SKM-1 (cell line): ENCODE measurements around the gene CIAO3.
A peak's percentile ranks its signal among the peaks of the same experiment; 100 is the strongest.

ENCODE experiments used
- DNase-seq: peaks from one replicate; lab custom pipeline; 2025; ENCODE audit not compliant: unreplicated experiment; lab: John Stamatoyannopoulos, UW

The CIAO3 gene

DNA sequence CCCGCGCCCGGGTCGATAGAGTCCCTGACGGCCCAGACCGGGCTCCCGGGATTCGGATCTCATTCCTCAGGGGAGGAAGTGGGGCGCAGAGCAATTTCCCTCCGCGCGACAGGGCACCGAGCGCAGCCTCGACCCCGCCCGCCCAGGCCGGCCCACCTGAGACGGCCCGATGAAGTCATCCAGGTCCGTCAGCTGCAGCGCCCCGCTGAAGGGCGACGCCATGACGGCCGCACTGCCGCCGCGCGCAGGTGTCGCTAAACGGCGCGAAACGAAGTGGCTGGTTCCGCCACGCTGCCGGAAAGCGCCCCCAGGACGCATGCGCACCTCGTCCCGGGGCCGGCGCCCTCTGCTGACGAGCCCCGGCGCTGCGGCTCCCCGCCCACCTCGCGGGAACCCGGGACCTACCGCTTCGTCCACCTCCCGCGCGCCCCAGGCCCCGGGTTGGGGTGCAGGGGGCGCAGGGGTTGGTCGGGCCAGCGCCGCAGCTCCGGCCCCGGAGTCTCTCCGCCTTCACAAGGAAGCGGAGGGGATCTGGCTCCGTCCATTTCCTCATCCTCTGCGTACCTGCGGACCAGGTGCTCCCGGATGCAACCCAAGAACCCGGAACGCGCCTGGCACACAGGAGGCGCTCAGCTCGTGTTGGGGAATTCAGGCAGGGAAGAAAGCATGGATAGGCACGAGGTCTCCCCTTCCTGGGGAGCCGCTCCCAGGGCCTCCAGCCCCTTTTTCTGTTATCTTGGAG, at the start of gene CIAO3:
CIAO3 (minus strand) TSS at position 234 of the 742 bp plus-strand sequence; CDS start at position 222, 12 bp downstream.
- DNase-seq: peak; percentile 44

DNA sequence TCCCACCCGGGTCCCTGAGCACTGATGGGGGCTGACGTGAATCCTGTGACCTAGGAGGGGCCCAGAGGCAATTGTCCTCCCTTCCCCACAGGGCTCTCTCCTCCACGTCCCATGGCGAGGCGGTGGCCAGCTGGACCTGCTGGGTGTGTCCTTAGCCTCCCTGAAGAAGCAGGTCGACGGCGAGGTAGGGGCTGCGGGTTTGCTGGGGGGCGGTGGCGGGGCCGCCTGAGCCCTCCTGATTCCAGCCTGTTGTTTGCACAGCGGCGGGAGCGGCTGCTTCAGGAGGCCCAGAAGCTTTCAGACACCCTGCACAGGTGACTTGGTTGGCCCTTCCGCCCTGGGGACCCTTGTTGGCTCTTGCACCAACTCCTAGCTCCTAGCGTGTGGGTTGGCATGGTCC, 49.3 kb upstream of the CIAO3 start:
- no peak for DNase-seq

DNA sequence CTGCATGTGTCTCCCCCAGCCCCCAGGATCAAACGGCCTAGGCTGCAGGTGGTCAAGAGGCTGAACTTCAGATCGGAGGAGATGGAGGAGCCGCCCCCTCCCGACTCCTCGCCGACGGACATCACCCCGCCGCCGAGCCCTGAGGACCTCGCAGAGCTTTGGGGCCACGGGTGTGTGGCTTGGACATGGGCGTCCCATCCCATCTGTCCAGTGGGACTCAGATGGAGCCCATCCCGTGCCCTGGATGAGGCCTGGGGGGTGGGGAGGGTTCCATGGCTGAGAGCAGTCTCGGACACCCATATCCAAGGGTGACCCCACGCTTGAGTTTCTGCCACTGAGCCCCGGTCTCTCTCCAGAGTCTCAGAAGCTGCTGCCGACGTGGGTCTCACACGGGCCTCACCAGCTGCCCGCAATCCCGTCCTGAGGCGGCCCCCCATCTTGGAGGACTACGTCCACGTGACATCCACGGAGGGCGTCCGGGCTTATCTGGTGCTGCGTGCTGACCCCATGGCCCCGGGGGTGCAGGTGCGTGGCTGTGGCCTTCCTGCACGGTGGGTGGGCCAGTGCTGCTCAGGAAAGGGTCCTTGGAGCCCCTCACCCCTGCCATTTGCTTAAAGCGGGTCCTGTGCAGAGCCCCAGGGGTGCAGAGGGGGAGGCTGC, 48.5 kb upstream of the CIAO3 start:
- no peak for DNase-seq

DNA sequence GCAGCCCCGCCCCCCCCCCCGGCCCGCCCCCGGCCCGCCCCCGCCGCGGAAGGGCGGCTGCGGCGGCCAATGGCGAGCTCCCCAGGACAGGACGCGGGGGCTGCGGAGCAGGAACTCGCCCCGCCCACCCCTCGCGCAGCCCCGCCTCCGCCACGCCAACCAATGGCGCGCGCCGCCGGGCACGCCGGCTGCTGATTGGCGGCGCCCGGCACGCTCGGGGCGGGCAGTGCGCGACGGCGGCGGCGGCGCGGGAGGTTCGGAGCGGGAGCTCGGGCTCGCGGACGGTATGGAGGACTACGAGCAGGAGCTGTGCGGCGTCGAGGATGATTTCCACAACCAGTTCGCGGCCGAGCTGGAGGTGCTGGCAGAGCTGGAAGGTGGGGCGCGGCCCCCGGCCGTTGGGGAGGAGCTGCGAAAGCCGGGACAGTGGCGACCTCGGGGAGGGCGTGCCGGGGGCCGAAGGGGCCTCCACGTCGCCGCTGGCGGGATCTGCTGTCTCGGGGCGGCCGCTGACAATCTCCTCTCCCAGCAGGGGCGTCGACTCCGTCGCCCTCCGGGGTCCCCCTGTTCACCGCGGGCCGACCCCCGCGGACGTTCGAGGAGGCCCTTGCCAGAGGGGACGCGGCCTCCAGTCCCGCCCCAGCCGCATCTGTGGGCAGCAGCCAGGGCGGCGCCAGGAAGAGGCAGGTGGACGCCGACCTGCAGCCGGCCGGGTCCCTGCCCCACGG, 47.8 kb upstream of the CIAO3 start, which contains the start of gene CHTF18:
CHTF18 (plus strand) TSS at position 222 of the 728 bp plus-strand sequence; CDS start at position 287, 65 bp downstream.
- DNase-seq: peak; percentile 78

DNA sequence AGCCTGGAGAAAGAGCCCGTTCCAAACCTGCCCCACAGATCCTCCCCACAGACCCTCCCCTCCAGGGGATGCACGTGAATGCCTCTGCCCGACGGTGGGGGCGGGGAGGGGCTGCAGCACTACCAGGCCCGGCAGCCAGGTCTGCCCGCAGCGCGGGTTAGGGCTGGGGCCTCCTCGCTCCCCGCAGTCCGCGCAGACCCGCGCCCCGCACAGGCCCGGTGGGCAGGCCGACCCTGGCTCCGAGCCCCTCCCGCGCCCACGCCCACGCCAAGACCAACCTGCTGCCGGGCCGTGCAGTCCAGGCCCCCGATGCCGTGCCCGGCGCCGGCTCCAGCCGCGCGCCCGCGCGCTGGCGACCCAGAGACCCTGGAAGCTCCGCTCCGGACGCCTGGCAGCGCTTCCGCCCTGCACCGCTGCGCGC, 47.2 kb upstream of the CIAO3 start, which contains the start of gene RPUSD1:
RPUSD1 (minus strand) TSS at position 404 of the 421 bp plus-strand sequence. CDS start 644 bp downstream, outside the sequence.
- no peak for DNase-seq

DNA sequence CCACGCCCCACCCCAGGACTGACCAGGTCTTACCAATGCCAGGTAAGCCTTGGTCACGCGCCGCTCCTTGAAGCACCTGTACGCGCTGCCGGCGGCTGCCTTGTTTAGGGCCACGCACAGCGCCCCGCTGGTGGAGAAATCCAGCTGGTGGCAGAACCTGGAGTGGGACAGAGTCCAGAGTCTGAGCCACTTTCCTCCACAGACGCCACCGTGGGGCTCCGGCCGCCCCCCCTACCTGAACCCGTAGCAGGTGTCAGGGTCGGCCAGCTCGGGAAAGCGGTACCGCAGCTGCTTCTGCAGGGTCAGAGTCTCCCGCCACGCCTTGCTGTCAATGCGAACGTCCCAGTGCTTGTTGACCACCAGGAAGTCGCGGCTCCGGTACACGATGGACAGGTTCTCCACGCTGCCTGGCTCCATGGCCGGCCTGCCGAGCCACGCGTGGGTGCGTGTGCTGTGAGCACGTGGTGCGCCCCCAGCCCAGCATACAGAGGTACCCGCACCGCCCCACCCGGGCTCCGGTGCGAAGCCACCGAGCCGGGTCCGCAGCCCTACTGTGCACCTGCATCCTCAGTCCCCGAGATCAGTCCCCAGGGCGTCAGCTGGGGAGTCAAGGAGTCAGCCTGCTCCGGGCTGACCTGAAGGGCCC, 46.6 kb upstream of the CIAO3 start:
- no peak for DNase-seq

DNA sequence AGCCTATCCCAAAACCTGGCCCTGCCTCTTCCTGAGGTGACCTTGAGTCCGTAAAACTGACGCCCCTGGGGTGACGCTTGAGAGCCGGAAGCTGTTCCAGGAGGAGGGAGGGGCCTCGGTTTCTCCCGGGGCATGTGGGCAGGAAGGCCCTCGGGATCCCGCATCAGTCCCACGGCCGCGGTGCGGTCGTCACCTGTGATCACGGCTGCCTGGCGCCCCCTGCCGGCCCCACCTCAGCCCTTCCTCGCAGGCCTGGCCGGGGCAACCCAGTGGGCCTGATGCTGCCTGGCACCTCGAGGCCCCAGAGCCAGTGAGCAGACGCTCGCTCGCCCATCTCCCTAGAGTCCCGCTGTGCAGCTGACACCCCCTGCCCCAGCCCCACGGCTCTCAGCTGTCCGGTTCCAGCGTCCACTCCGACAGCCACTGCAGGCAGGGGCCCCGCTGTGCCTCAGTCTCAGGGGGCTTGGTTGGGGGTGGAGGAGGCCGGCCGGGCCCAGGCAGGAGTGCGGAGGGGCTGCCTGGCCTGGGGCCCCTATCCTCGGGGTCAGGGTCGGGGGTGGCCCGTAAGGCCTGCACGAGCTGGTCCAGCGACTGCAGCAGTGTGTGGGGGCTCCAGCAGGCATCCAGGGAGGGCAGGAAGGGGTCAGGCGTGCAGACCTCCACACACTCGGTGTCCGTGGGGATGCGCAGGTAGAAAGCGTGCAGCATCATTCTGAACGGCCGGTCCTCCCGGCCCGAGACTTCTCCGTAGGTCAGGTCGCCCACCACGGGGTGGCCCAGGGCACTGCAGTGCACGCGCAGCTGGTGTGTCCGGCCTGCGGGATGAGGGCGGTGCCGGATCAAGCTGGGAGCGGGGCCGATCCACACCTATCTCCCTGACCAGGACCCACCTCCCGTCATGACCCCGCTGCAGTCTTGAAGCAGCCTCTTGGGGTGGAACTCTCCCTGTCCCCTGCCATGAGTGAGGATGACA, 45.1 kb upstream of the CIAO3 start:
- peak; percentile 29 for DNase-seq

DNA sequence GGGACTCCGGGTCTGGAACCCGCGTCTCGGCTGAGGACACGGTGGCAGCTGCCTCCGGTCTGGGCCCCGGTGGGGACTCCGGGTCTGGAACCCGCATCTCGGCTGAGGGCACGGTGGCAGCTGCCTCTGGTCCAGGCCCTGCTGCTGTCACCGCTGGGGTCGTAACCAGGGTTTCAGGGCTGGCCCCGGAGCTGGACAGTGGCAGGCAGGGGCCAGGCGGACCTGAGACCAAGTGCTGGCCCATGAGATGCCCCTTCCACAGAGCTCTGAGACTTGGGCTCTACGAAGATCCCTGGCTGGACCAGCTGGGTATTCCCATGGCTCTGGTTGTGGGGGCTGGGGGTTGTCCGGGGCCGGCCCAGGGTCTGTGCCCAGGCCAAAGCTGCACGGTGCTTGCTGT, 43.6 kb upstream of the CIAO3 start:
- no peak for DNase-seq

DNA sequence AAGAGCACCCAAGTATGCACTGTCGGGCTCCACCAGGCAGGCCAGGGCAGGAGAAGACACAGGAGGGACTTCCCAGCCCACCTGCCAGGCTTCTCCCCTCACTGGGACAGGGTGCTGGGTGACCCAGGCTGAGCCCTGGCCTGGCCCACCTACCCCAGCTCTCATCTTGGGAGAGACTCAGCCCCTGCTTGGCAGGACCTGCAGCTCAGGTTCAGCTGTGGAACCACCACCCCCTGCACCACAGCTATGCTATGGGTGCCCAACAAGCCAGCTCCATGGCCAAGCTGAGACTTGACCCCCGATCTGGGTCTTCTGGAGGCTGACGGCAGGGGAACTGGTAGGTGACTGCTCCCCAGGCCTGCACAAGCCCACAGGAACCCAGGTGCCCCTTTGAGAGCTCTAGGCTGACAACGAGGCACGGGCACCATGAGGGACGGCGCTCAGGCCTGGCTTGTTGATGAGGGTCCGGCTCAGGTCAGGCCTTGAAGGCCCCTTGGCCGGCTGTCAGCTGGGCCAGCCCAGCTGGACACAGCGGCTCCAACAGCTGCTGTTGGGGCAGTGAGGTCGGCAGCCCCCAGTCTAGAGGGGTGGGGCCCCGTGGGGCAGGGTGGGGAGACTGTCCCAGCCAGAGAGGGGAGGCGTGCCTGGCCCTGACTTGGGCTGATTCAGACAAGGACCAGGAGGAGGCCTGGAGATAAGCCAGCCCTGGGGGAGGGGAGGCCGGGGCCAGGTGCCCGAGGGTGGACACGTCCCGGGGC, 42.8 kb upstream of the CIAO3 start:
- DNase-seq: no peak

DNA sequence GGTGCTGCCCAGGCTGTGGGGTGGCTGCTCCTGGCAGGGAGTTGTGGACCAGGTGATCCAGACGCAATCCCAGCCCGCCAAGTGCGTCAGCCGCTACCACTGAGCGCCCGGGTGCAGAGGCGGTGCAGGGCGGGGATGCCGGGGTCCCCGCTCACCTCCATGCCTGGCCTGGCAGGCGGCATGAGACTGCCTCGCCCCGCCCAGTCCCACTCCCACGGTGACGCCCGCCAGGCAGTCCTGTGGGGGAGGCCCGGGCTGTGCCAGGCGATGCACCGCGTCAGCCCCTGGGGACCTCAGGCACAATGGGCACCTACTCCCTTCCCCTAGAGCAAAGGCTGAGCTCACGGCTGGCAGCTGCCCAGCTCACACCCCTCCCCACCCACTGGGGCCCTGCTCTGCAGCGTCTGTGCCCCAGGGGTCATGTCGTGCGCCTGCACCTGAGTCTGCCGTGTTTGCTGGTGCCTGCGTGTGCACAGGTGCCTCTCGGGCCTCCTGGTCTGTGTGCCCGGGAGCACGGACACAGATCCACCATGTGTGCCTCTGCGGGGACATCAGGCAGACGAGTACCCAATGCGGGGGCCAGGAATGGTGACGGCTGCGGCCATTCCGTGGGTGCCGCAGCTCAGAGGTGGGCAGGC, 42.1 kb upstream of the CIAO3 start:
- no peak for DNase-seq

DNA sequence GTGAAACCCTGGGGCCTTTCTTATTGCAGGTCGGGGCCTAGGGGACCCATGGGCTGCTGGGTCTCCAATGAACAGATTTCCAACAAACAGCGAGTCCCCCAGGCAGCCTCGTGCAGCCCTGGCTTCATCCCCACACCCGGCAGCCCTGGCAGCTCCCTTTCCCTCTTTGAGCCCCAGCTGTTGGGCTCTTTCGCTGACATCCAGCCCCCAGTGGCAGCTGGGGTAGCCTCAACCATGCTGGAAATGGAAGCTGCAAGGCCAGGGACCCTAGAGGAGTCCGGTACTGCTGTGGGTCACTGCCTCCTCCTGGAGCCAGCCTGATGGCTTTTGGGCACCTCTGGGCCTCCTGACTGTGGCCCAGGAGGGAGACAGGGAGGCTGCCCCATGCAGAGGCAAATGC, 41.5 kb upstream of the CIAO3 start:
- DNase-seq: no peak

DNA sequence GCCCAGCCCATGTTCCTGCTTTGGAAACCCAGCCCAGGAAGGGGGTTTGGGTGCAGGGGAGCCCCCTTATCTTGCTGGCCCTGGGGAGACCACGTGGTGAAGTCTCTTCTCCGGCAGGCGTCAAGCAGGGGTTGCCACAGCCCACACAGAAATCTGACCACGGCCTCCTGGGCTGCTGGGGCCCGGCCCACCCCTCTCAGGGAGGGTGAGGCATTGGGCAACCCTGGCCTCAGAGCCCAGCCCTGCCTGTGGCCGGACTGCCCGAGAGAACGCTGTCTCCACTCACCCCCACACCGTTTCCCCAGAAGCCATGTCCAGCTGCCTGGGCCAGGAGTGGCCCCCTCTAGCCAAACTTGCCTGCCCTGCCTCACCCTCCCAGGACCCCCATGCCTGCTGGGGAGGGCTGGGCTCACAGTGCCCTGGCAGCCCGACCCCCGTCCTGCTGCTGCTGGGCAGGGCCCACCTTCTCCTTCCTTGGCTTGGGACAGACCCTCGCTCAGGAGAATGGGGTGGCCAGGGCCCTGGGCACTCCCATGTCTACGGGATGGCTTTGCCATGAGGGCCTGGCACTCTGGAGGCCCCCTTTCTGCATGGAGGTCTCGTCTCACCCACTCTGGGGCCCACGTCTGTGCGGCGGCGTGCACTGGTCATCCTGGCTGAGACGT, 40.7 kb upstream of the CIAO3 start:
- no peak for DNase-seq

DNA sequence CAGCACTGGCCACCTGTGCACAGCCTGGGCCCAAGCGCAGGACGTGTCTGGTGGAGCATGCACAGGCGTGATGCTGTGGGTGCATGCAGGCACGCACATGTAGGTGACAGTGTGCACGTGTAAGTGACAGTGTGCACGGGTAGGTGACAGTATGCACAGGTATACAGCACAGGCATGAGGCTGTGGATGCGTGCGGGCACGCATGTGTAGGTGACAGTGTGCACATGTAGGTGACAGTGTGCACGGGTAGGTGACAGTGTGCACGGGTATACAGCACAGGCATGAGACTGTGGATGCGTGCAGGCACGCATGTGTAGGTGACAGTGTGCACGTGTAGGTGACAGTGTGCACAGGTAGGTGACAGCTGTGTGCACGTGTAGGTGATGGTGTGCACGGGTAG, 39.5 kb upstream of the CIAO3 start:
- DNase-seq: no peak

DNA sequence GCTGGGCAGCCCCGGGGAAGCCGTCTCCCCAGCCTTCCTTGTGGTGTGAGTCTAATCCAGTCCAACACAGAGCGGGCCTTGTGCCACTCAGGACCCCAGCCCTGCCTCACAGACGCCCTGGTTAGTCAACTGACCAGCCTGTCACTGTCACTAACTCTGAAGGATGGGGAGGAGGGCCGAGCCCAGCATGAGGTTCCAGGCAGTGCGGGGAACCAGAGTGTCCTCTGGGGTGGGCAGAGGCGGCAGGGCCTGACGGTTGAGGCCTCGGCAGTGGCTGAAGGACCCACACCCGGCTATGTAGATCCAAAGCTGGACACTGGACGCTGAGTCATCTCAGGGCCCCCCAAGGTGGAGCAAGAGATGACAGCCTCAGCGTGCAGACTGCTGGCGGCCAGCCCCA, 38.8 kb upstream of the CIAO3 start:
- no peak for DNase-seq

DNA sequence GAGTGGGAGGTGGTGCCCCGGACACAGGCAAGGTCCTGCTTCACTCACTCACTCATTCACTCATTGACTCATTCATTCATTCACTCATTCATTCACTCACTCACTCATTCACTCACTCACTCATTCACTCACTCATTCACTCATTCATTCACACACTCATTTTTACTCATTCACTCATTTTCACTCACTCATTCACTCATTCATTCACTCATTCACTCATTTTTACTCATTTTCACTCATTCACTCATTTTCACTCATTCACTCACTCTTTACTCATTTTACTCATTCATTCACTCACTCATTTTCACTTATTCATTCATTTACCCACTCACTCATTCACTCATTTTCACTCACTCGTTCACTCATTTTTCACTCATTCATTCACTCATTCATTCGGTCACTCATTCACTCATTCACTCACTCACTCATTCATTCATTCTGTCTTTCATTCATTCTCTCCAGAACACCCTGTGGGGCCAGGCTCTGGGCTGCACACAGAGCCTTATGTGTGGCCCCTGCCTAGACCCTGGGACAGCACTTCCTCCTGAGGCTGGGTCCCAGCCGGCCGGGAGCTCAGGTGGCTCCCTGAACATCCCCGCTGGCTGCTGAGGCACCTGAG, 38.2 kb upstream of the CIAO3 start:
- DNase-seq: no peak

DNA sequence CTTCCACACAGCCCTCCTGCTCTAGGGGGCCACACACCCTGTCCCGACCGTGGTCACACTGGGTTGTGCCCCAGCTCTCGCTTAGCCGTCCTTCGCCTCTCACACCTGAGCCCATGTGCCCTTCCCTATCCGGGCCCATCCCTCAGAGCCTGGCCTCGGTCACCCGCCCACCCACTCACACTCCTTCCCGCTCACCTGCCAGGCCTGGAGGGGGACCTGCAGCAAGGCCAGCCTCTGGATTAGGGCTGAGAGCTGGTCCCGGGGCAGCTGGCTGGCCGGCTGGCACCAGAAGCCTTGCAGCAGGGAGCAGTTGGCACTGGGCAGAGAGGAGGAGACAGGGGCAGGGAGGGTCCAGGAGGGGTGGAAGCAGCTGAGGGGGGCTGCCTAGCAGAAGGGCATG, 37.6 kb upstream of the CIAO3 start:
- DNase-seq: no peak

DNA sequence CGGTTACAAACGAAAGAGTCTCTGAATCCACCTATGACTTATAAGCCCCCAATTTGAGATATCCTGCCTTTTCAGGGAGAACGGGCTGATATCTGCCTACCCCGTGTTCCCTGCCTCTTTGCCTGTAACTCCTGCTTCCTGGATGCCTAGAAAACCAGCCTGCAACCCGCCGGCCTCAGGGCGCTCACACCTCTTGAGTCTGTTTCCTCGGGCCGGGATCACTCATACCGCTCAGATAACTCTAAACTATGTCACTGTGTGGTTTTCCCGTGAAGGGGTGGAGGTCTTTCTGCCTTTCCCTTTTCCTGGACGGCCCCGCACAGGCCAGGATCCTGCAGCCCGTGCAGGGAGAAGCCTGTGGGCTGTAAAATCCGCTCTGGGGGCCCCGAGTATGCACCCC, 37.0 kb upstream of the CIAO3 start:
- no peak for DNase-seq

DNA sequence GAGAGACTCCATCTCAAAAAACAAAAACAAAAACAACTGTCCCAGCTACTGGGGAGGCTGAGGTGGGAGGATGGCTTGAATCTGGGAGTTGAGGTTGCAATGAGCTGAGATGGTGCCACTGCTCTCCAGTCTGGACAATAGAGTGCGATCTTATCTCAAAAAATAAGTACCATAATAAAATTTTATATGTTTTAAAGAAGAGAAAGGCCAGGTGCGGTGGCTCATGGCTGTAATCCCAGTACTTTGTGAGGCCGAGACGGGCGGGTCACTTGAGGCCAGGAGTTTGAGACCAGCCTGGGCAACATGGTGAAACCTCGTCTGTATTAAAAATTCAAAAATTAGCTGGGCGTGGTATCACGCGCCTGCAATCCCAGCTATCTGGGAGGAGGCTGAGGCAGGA, 36.0 kb upstream of the CIAO3 start:
- no peak for DNase-seq
